GM21423 (cell line): Measurements from ENCODE around the gene CEBPG.

Source experiments
- ATAC-seq: cut with Tn5 transposase; IDR thresholded peaks from one replicate; pipeline ENCODE4 v1.9.1; 2021; ENCODE audit warnings: mild to moderate bottlenecking, moderate library complexity; ENCODE audit not compliant: unreplicated experiment

The CEBPG gene

GRCh38 chr19:33373453-33374235, at the start of gene CEBPG:
Gene CEBPG, plus strand, starts transcription at chr19:33373709. Its CDS starts 5,531 bp downstream, at chr19:33379240.
- peak; percentile 86 for ATAC-seq

- no peak for ATAC-seq
Observed at GRCh38 chr19:33324628-33325027, 48.9 kb upstream of the CEBPG start.

DNA sequence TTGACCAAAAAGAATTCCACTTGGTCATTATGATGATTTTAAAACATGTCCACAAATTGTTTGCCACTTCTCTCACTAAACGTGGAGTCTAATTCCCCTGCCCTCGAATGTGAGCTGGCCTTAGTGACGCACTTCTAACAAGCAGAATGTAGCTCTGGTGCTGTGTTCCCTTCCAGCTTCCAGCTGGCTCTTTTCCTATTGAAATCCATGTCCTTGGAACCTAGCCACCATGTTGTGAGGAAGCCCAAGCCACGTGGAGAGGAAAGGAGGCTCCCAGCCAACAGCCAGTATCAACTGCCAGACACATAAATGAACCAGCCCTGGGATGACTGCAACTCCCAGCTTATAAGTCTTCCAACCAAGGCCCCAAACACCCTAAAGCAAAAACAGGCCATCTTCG, 47.6 kb upstream of the CEBPG start:
- no peak for ATAC-seq

DNA sequence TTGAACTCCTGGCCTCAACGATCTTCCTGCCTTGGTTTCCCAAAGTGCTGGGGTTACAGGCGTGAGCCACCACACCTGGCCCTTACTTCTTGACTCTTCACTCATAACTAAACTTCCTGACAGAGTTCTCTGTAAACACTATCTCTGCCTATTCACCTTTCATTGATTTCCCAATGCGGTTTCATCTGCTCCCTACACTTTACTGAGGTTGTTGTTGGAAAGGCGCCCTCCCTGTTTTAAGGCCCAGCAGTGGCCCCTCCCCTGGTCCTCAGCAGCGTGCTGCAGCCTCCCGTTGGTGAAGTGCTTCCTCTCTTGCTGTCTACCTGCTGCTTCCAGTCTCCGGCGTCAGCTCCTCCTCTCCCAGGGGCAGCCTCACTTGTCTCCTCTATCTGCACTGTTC, 44.4 kb upstream of the CEBPG start:
- no peak for ATAC-seq

- ATAC-seq = no peak
Observed at GRCh38 chr19:33329736-33330135, 43.8 kb upstream of the CEBPG start.

GRCh38 chr19:33332248-33332647, 41.3 kb upstream of the CEBPG start:
- no peak for ATAC-seq

DNA sequence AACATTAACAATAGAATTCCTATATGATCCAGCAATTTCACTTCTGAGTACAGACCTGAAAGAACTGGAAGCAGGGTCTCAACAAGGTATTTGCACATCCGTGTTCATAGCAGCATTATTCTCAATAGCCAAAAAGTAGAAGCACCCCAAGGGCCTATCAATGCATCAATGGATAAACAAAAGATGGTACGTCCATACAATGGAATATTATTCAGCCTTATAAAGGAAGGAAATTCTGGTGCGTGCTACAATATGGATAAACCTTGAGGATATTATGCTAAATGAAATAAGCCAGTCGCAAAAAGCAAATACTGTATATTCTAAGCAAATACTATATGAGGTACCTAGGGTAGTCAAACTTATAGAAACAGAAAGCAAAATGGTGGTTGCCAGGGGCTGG, 40.4 kb upstream of the CEBPG start:
- ATAC-seq = no peak

DNA sequence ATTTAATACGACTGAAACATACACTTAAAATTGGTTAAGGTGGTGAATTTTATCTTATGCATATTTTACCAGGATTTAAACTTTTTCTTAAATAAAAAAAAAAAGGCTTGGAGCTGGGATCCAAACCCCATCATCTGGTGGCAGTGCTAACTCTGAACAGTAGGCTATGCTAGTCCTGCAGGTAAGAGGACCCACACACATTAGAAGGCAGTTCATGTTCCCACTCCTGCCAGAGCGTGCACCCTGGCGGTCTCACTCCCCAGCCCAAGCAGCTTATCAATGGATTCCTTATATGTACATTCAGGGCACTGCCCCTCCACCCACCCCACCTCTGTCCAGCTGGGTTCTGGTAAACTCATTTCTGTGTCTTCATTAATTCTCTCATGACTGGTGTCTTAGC, 39.9 kb upstream of the CEBPG start:
- no peak for ATAC-seq

GRCh38 chr19:33334271-33334670, 39.2 kb upstream of the CEBPG start:
- ATAC-seq = no peak

DNA sequence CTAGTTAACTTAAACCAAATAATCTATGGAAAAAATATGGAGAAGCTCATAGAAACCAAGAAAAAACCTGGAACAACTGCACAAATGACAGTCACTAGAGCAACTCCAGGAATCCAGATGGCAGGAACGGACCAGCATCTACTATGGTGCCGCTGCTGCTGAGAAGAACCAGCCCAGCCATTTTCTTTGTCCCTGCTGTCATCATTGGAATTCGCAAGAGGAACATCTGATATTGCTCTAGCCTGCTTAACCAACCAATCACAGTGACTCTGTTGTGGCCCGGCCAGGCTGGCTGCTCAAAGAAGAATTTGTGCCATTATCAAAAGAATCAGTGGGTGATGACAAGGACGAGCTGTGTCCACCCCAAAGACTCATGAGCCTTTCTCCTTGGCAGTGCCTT, 38.1 kb upstream of the CEBPG start:
- ATAC-seq = no peak

GRCh38 chr19:33339016-33339984, 34.2 kb upstream of the CEBPG start:
- ATAC-seq = no peak

- ATAC-seq = no peak
Observed at GRCh38 chr19:33340991-33341390, 32.5 kb upstream of the CEBPG start.

DNA sequence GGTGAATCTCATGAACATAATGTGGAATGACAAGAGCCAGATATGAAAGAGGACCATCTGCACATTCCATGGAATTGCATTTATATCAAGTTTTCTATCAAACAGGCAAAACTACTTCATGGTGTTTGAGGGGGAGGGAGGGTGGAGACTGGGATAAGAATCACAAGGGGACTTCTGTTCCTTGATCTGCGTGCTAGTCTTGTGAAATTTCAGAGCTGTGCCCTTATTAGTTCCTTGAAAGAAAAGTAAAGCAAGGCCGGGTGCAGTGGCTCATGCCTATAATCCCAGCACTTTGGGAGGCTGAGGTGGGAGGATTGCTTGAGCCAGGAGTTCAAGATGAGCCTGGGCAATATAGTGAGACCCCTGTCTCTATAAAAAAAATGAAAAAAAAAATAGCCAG, 30.2 kb upstream of the CEBPG start:
- no peak for ATAC-seq

DNA sequence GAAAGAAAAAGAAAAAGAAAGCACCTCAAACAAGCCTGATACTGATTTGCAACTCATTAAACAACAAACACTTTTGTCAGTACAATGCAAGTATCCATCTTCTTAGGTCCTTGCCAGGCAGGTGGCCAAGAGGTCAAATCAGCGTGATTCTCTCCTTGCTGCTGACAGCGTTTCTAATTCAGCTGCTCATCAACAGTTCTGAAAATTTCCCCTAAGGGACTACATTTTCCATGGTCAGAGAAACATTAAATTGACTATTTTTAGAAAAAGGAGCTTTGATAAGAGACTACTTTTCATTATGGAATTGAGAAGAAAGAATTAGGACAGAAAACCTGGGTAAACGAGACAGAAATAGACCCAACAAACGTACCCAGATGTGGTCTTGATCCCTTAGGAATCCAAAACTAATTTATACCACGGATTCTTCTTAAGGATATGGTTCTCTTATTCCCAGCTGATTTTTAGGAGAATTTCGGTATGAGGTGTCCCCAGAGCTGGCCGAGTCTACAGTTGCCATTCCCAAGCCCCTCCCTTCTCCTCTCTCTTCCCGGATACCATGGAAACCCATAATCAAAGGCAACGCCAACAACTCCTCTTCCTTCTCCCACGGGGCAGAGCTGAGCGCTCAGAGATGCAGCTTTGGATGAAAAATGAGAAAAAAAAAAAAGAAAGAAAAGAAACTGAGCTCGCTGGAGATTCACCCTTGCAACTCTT, 29.5 kb upstream of the CEBPG start:
- ATAC-seq = no peak

GRCh38 chr19:33344573-33344925, 29.0 kb upstream of the CEBPG start:
- ATAC-seq = no peak

- no peak for ATAC-seq
Observed at GRCh38 chr19:33345163-33345562, 28.3 kb upstream of the CEBPG start.

- no peak for ATAC-seq
Observed at GRCh38 chr19:33346665-33347064, 26.8 kb upstream of the CEBPG start.

DNA sequence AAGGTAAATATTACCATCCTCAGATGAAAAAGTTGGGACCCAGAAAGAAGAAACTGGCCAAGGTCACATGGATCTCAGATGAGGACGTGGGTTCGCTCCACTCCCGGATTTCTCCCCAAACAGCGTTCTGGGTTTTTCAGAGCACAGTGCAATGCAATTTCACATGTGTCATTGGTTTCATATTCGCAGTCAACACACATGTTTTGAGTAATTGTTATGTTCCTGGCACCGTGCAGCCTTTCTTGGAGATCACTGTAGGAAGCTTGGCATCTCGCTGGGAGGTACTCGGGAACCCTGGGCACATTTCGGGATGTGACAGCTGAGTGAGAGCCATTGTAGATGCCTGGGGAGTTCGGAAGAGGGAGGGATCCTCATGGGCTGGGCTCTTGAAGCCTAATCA, 26.2 kb upstream of the CEBPG start:
- no peak for ATAC-seq

DNA sequence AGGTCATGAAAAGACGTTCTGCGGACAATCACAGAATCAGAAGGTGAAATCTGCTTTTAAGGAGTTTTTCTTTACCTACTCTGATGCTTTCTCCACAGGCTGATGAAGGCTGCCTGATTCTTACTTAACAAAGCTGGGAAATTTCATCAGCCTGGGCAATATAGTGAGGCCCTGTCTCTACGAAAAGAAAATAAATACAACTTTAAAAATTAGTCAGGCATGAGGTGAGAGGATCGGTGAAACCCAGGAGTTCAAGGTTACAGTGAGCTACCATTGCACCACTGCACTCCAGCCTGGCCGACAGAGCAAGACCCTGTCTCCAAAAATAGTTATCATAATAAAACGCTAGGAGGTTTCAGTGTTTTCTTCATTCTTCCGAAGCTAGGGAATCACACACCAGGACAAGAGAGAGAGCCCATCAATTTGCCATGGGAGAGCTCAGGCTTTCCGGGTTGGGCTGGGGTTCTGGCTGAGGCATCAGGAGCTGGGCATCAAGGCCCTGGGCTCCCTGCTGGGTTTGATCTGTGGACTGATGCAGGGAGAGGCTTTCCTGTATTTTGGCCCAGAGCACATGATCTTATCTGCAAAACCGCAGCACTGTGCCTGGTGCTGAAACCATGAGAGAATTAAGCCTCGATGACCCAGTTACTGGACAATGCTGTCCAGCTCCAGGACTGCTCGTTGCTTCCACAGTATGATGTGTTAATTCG, 25.1 kb upstream of the CEBPG start:
- ATAC-seq = no peak

- ATAC-seq = no peak
Observed at GRCh38 chr19:33349319-33350289, 23.9 kb upstream of the CEBPG start.
